NCI-H2196 treated with DMSO at 0.1 percent for 48 hours (cell line): ENCODE results near the gene LIMS2.

Experiments used
- DNase-seq: peaks from one replicate; lab custom pipeline; 2025; ENCODE audit not compliant: unreplicated experiment; lab: John Stamatoyannopoulos, UW

The LIMS2 gene

GRCh38 chr2:127675331-127676261, at the start of gene LIMS2:
Gene LIMS2, minus strand, starts transcription at chr2:127675530. Its CDS starts 506 bp downstream, at chr2:127675024.
- DNase-seq = no peak

DNA sequence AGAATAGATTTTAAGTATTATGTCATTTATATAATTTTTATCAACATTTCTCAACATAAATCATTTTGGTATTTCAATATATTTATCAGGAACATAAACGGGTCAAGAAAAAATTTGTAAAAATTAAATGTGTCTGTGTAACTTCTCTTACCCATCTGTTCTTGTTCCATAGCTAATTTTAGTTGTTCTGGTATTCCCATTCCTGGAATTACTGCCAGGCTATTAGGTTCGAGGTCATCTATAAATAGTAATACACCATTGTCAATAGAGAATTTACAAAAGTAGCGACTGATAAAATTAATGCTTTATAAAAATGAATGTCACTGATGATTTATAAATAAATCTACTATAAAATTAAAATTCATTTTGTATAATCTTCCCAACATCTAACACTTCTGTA, 47.5 kb upstream of the LIMS2 start:
- no peak for DNase-seq

- DNase-seq = no peak
Measured at GRCh38 chr2:127721978-127722355, 46.6 kb upstream of the LIMS2 start.

GRCh38 chr2:127721311-127721977, 46.1 kb upstream of the LIMS2 start:
- no peak for DNase-seq

DNA sequence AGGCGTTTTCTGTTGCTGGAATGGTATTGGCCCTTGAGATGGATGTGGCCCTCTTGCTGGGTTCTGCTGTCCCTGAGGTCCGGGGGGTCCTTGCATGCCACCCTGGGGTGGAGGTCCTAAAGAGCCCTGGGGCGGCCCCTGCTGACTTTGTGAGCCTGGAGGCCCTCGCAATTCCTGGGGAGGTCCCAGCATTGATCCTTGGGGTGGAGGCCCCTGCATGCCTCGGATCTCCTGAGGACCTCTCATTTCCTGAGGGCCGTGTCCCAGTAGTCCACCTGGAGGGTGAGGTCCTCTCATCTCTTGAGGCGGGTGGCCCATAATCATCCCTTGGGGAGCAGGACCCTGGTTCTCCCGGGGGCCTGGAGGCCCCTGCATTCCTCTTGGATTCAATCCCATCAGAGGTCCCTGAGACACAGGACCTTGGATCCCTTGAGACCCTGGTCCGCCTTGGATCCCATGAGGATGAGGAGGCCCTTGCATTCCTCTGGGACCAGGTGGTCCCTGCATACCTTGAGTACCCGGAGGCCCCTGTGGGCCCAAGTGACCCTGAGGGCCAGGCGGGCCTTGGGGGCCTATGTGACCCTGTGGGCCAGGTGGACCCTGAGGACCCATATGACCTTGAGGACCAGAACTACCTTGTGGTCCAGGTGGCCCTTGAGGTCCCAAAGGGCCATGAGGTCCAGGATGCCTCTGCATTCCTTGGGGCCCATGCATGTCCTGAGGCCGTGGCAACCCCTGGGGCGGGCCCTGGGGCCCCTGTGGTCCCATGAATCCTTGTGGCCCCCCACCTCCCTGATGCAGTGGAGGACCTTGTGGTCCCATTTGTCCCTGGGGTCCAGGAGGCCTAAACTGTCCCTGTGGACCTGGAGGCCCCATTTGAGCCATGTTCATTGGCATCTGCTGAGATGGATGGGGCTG, 44.2 kb upstream of the LIMS2 start:
- DNase-seq = no peak

- DNase-seq = no peak
Measured at GRCh38 chr2:127718271-127718670, 42.9 kb upstream of the LIMS2 start.

DNA sequence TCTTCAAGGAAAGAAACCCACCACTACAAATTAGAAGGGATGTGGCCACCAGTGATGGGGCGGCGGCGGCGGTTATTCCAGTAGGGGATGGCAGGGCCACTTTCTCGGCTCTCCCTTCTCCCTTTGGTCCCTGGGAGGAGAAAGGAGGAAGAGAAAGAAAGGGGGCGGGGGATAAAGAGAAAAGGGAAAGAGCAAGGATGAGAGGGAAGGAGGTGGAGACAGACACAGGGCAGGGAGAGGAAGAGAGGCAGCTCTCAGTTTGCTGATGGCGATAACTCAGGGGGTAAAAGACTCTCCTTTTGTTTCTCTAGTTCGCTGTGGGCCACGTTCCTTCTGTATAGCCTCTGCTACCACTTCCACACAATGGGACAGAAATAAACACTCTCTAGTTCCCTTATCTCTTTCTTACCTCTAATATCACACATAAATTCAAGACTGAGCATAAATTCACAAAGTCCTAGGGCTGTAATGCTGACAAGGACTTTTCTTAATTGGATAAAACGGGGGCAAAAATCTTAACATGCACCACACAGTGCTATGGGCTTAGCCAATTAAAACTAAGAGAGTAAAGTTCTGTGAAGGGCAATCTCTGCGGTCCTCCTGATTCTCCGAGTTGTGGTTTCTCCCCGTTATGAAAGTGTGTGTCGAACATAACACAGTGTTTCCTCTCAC, 40.6 kb upstream of the LIMS2 start:
- no peak for DNase-seq

- no peak for DNase-seq
Measured at GRCh38 chr2:127713562-127713961, 38.2 kb upstream of the LIMS2 start.

DNA sequence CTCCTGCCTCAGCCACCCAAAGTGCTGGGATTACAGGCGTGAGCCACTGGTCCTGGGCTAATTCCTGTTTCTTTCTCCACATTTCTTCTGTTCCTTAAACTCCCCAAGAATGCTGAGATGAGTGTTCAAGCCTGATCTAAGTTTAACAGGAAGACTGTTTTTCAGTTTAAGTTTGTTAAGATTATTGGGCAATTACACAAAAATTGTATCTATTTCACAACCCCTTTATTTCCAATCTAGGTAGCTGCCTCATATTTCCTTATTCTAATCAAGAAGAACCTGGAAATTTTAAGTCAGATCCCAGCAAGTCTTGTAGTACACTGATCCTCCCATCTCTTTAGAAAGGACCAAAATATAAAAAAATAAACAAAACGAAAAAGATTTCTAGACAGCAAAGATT, 37.7 kb upstream of the LIMS2 start:
- DNase-seq = no peak

- DNase-seq = no peak
Measured at GRCh38 chr2:127709336-127709735, 34.0 kb upstream of the LIMS2 start.

DNA sequence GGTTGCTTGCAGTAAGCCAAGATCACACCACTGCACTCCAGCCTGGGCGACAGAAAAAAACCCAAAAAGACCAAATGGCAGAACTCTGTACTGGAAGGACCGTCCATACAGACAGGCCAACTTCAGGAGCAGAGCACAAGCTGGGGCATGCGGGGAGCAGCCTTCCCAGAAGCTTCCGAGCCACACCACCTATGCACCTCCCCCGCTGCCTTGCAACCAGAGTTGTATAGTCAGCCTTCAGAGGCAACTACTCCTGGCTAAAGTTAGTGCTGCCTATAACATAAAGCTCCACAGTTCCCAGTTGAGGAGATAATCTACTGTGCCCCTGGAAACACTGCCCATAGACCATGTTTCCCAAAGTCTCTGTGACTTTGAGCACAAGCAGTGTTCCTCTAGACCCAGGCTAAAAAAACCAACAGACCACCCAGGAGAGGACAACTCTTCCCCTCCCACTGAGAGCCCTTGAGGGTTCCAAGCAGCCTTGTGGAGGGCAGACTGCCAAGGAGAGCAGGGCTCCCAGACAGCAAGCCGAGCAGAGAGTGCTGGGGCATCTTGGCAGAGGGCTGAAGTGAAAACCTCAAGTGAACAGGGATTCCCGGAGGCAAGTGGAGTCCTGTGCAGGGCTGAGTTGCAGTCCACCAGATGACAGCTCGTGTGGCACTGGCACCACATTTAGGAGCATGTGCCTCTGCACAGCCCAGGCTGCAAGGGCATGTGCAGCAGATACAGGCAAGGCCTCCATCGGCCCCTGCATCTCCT, 32.7 kb upstream of the LIMS2 start:
- no peak for DNase-seq

DNA sequence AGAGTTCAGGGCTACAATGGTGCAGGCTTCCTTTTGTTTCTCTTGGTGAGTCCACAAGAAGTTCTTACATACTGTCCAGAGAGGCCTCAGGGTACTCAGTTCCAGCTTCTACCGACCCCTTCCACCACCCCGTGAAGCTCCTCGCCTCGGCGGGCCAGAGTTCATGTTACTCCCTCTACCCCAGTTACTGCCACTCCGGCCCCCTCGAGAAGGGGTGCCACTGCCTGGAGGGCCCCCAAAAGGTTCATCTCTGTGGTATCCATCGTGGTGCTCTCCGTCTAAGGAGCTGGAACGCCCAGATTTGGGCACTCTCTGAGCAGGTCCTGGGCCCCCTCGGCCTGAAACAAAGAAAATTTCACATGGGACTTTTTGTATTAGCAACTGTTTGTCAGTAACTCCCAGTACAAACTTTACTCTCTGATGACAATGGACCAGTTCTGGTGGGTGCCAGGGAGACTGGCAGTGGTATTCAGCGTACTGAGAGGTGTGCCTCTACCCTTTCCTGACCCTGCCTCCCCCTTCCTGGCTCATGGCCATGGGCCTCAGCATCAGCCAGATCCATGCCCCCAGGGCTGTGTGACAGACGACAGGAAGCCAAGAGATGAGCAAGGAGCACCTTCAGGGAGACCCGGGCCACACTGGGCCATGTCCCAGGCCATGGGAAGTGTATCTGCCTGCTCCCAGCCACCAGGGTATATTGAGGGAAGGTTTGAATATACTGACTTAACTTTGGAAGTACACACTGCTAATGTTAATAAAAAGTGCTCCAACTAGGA, 31.1 kb upstream of the LIMS2 start:
- DNase-seq = no peak

GRCh38 chr2:127705391-127706065, 30.2 kb upstream of the LIMS2 start:
- DNase-seq = no peak

- DNase-seq = no peak
Measured at GRCh38 chr2:127704641-127705390, 29.5 kb upstream of the LIMS2 start.

GRCh38 chr2:127703282-127703681, 28.0 kb upstream of the LIMS2 start:
- DNase-seq = no peak

DNA sequence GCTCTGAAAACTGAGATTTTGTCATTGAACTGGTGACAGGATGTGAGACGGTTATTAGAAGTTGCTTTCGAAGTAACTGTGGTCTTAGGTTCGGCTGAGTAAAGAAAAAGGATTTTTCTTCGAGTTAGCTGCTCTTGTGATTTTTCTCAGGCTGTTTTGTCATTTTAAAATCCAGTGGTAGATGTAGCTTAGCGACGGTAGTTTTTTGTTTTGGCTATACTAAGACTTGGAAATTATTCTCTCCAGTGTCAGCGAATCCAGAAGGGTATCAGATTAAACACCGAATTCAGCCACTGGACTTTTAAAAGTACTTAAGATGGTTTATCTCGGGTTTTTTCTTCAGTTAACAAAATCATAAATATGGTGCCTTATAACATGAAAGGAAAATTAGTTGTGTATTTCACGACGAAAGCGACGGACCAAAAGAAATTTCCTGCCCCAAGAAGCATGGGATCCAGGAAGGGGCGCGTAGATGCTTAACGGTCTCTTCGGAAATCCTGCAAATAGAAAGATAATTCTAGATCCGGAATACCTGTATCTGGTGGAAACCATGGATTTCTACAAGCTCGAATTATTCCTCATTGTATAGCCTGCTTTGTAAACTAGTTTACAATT, 27.2 kb upstream of the LIMS2 start:
- no peak for DNase-seq

- peak; percentile 45 for DNase-seq
Measured at GRCh38 chr2:127701651-127702394, 26.5 kb upstream of the LIMS2 start.
